Measurements from ENCODE around the gene CDH4. TPM values are rescaled to one million over a fixed set of nuclear protein-coding genes. Genes with fewer than 3 reads are reported as not detected.

The CDH4 gene
- total and polyA plus RNA-seq, 8 donors, result under 0.01 to 2.2 (median 0.11) TPM; not detected in 2

- peaks cover 0 to 64% (median 10%) of the 10 kb centered on the region in 3 donors for H3K27me3 ChIP-seq
- no peak overlapping the region for H3K27ac ChIP-seq
- H3K9me3 ChIP-seq, result peaks cover 0 to 9% (median 8%) of the 10 kb centered on the region in 4 donors
- H3K36me3 ChIP-seq, result no peaks in the 10 kb centered on the region
- no peak for TF ChIP-seq EP300 (IDR thresholded peaks at IDR 0.05)
- no peak for TF ChIP-seq POLR2A (IDR thresholded peaks at IDR 0.05)
- TF ChIP-seq, protein P1, sequence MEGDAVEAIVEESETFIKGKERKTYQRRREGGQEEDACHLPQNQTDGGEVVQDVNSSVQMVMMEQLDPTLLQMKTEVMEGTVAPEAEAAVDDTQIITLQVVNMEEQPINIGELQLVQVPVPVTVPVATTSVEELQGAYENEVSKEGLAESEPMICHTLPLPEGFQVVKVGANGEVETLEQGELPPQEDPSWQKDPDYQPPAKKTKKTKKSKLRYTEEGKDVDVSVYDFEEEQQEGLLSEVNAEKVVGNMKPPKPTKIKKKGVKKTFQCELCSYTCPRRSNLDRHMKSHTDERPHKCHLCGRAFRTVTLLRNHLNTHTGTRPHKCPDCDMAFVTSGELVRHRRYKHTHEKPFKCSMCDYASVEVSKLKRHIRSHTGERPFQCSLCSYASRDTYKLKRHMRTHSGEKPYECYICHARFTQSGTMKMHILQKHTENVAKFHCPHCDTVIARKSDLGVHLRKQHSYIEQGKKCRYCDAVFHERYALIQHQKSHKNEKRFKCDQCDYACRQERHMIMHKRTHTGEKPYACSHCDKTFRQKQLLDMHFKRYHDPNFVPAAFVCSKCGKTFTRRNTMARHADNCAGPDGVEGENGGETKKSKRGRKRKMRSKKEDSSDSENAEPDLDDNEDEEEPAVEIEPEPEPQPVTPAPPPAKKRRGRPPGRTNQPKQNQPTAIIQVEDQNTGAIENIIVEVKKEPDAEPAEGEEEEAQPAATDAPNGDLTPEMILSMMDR (IDR thresholded peaks at IDR 0.05), result no peak
- no peak for TF ChIP-seq POLR2AphosphoS5 (IDR thresholded peaks at IDR 0.05)
- WGBS, 5 donors, result 67 to 84% (median 81%) methylated on average over 9 of the region's 9 CpGs
- DNase-seq, result no peak
- no peak overlapping the region for H3K4me3 ChIP-seq
- intact Hi-C loops (cut with DNase I; ENCODE audit: low total_unique reads), result no loop called here
- no peaks in the 10 kb centered on the region for H3K4me1 ChIP-seq
Measured at GRCh38 chr20:61909028-61909427, 657.0 kb downstream of the CDH4 start.

DNA sequence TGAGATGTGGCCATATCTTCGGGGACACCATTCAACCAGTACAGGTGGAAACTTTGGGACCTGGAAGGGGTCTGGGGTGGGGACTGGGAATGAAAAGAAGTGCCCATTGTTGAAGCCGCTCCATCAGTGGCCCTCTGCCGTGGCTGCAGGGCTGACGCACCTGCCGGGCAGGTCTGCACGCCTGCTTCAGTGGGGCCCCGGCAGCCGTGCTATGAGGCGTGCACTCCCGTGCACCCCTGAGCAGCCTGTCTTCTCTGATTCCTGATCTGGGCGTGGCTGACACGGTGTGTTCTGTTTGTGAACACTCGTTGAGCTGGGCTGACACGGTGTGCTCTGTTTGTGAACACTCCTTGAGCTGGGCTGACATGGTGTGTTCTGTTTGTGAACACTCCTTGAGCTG lies 657.8 kb downstream of the CDH4 start:
- H3K27me3 ChIP-seq, result peaks cover 0 to 61% (median 6%) of the 10 kb centered on the region in 3 donors
- TF ChIP-seq POLR2AphosphoS5 (IDR thresholded peaks at IDR 0.05), result no peak
- TF ChIP-seq EP300 (IDR thresholded peaks at IDR 0.05), result no peak
- TF ChIP-seq, protein P1 (IDR thresholded peaks at IDR 0.05), result no peak
- TF ChIP-seq POLR2A (IDR thresholded peaks at IDR 0.05), result no peak
- intact Hi-C loops (cut with DNase I; ENCODE audit: low total_unique reads), result no loop called here
- DNase-seq, result no peak
- no peaks in the 10 kb centered on the region for H3K36me3 ChIP-seq
- H3K27ac ChIP-seq, result no peak overlapping the region
- no peaks in the 10 kb centered on the region for H3K4me1 ChIP-seq
- WGBS, 5 donors, result 41 to 66% (median 47%) methylated on average over 4 to 14 of the region's 14 CpGs
- H3K4me3 ChIP-seq, result no peak overlapping the region
- H3K9me3 ChIP-seq, result peaks cover 0 to 9% (median 8%) of the 10 kb centered on the region in 4 donors

- TF ChIP-seq POLR2A (IDR thresholded peaks at IDR 0.05), result no peak
- no peak for TF ChIP-seq POLR2AphosphoS5 (IDR thresholded peaks at IDR 0.05)
- no peaks in the 10 kb centered on the region for H3K4me1 ChIP-seq
- H3K27ac ChIP-seq, result no peak overlapping the region
- H3K27me3 ChIP-seq, result peaks cover 0 to 57% (median 12%) of the 10 kb centered on the region in 3 donors
- intact Hi-C loops (cut with DNase I; ENCODE audit: low total_unique reads), result no loop called here
- 66 to 90% (median 75%) methylated on average over 7 of the region's 7 CpGs for WGBS, 5 donors
- H3K9me3 ChIP-seq, result peaks cover 0 to 9% (median 8%) of the 10 kb centered on the region in 4 donors
- no peaks in the 10 kb centered on the region for H3K36me3 ChIP-seq
- H3K4me3 ChIP-seq, result no peak overlapping the region
- DNase-seq, result no peak
Measured at GRCh38 chr20:61911824-61912223, 659.8 kb downstream of the CDH4 start.

GRCh38 chr20:61912665-61913422 lies 660.8 kb downstream of the CDH4 start:
- no peaks in the 10 kb centered on the region for H3K4me1 ChIP-seq
- no peak overlapping the region for H3K4me3 ChIP-seq
- intact Hi-C loops (cut with DNase I; ENCODE audit: low total_unique reads), result no loop called here
- peaks cover 0 to 9% (median 8%) of the 10 kb centered on the region in 4 donors for H3K9me3 ChIP-seq
- H3K27me3 ChIP-seq, result peaks cover 0 to 57% (median 6%) of the 10 kb centered on the region in 3 donors
- H3K36me3 ChIP-seq, result no peaks in the 10 kb centered on the region
- DNase-seq, result no peak
- no peak overlapping the region for H3K27ac ChIP-seq
- WGBS, 5 donors, result 78 to 84% (median 80%) methylated on average over 18 to 21 of the region's 21 CpGs
- TF ChIP-seq POLR2A (IDR thresholded peaks at IDR 0.05), result no peak

DNA sequence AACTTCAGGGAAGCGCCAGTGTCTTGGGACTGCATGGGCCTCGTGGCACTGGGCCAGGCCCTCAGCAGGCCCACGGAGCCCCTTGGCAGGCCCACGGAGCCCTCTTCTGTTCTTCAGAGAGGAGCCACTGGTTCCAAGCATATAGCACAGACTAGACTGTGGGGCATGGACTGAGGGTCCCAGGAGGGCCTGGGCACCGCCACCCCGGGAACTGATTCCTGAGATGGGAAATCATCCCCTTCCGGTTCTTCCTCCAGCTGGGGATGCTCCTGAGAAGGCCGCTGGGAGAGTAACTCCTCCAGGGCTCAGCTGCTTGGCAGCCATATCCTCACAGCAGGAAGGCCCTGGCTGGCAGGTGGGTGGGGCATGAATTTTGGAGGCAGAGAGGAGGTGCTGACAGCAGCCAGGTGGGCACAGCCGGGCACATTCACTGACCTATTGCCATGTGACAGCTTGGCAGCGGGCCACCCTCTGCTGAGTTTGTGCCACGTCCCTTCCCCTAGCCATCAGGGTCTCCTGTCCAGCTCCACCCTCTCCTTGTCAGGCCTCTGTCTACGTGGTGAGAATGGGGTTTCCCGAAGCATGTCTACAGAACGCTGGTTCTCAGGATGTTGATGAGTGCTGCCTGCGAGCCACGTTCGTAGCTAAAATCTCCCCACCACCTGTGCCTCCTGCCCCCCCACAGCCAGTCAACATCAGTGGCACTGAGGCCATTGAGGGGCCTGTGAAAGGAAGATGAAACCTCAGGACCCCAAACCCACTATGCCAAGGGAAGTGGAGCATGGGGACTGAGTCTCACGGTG lies 661.6 kb downstream of the CDH4 start:
- Histone ChIP-seq H3K36me3 (no peaks in the 10 kb centered on the region), H3K4me3 (no peak overlapping the region), H3K4me1 (no peaks in the 10 kb centered on the region), H3K27me3 (peaks cover 0 to 50% (median 6%) of the 10 kb centered on the region in 3 donors), H3K27ac (no peak overlapping the region), H3K9me3 (peaks cover 0 to 9% (median 8%) of the 10 kb centered on the region in 4 donors)
- 68 to 79% (median 75%) methylated on average over 13 to 18 of the region's 18 CpGs for WGBS, 5 donors
- intact Hi-C loops (cut with DNase I; ENCODE audit: low total_unique reads), result no loop called here
- no peak for DNase-seq
- TF ChIP-seq POLR2A (IDR thresholded peaks at IDR 0.05), result no peak
- TF ChIP-seq, protein P1 (IDR thresholded peaks at IDR 0.05), result no peak
- TF ChIP-seq POLR2AphosphoS5 (IDR thresholded peaks at IDR 0.05), result no peak
